GM18868 (cell line): ENCODE data around the gene CDC37.

Experiments used
- ATAC-seq: cut with Tn5 transposase; IDR thresholded peaks from one replicate; pipeline ENCODE4 v1.9.1; 2021; ENCODE audit warnings: mild to moderate bottlenecking, moderate library complexity; ENCODE audit not compliant: unreplicated experiment

Gene CDC37

GRCh38 chr19:10403137-10404021 lies at the start of gene CDC37:
Gene CDC37 (minus strand): TSS chr19:10403542. CDS start chr19:10403479, 63 bp downstream.
- peak; percentile 68 for ATAC-seq

DNA sequence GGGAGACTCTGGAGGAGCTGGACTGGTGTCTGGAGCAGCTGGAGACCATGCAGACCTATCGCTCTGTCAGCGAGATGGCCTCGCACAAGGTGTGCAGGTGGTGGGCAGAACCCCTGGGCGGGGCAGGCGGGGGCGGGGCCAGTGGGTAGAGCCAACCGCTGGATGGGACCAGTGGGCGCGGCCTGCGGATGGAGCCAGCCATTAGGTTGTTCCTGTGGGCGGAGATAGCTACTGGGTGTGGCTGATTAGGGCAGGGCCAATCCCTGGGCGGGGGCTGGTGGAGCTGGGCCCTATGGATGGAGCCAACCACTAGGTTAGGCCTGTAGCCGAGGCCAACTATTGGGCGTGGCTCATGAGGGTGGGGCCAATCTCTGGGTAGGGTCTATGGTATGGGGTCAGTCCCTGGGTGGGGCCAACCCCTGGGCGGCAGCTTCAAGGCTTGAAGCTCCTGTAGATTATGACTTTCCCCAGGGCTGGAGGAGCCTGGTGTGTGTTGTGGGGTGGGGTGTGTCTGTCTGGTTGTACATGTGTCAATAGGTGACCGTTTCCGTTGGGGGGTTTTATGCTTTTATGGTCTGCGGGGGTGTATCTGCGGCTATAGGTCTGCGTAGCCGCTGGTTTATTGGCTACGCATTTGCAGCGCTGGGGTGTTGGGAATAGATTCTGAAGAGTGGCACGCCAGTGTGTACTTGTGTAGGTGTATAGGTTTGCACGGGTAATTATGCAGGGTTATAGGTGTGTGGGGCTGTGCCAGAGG lies 47.7 kb upstream of the CDC37 start:
- no peak for ATAC-seq

DNA sequence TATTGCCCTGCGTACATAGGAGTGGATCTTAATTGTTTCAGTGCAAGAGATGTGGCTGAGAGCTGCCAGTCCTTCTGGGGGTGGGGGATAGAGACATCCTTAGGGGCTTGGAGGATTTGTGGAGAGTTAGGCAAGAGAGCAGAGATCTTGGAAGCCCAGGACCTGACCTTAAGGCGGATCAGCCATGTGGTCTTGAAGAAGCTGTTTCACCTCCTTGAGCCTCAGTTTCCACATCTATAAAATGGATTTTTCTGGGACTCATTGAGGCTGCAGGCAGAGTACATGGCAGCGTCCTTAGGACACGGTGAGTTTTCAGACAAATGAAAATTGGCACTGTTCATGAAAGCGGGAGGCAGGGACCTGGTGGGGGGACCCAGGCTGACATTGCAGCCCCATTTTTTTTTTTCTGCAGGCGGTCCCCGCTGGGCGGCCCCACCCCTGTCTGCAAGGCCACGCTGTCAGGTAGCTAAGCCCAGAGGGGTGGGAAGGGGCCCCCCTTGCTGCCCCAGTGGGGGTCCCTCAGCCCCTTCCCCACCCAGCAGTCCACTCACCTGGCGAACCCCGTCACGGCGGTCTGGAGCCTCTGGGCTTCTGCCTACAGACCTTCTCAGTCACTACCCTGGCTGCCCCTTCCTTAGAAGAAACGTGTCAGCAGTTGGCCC lies 47.0 kb upstream of the CDC37 start:
- no peak for ATAC-seq

GRCh38 chr19:10449037-10449436 lies 45.7 kb upstream of the CDC37 start:
- ATAC-seq = no peak

GRCh38 chr19:10442698-10443097 lies 39.4 kb upstream of the CDC37 start:
- no peak for ATAC-seq

GRCh38 chr19:10439588-10439987 lies 36.2 kb upstream of the CDC37 start:
- no peak for ATAC-seq

GRCh38 chr19:10433131-10433536 lies 29.8 kb upstream of the CDC37 start:
- no peak for ATAC-seq

GRCh38 chr19:10432736-10433130 lies 29.4 kb upstream of the CDC37 start:
- ATAC-seq = no peak

- ATAC-seq = no peak
Measured at GRCh38 chr19:10431943-10432735, 28.8 kb upstream of the CDC37 start.

DNA sequence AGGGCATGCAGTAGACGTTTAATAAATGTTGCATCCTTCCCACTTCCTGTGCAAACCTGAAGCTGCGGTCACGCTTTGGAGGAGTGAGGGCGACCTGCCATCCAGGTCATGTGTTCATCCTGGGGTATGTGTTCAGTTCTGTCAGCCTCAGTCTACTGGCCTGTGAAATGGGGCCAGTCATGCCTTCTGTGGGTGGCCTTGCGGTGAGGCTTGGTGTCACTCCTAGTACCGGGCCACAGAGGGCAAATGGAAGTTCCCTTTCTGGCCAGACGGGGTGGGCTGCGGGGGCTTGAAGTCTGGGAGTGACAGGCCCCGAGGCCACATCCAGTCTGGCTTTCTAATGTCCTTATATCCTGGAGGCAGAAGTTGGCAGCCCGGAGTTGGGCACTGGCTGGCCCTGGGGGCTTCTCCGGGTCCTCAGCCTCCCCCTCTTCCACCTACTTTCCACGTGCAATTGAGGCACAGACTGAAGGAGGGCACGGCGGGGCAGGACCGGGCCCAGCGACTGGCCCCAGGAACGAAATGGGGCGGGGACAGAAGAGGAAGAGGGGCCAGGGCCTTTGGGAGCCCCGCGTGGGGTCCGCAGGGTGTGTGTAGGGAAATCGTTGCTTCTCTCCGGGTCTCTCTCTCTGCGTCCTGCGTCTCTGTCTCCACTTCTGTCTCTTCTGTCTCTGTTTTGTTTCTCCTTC lies 28.1 kb upstream of the CDC37 start:
- ATAC-seq = no peak

DNA sequence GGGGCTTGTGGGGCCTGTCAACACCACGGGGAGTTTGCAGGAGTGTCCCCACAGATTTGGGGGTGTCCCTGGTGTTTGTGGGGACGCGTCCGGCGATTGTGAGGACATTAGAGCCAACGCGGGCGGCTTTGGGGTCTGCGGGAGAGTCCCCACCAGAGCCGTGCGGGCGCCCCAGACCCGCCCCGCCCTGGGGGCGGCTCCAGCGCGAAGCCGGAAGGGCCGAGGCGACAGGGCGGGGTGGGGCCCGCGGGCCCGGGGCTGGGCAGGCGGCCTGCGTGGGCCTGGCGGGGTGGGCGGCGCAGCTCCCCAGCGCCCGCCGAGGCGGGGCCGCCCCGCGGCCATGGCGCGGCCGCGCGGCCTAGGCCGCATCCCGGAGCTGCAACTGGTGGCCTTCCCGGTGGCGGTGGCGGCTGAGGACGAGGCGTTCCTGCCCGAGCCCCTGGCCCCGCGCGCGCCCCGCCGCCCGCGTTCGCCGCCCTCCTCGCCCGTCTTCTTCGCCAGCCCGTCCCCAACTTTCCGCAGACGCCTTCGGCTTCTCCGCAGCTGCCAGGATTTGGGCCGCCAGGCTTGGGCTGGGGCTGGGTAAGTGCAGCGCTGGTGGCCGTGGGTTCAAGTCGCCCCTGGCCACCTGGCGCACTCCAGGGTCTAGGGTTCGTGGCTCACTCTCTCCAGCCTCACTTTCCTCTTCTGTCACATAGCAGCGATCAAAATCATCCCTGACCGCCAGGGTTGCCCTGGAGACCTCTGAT lies 27.3 kb upstream of the CDC37 start:
- no peak for ATAC-seq

DNA sequence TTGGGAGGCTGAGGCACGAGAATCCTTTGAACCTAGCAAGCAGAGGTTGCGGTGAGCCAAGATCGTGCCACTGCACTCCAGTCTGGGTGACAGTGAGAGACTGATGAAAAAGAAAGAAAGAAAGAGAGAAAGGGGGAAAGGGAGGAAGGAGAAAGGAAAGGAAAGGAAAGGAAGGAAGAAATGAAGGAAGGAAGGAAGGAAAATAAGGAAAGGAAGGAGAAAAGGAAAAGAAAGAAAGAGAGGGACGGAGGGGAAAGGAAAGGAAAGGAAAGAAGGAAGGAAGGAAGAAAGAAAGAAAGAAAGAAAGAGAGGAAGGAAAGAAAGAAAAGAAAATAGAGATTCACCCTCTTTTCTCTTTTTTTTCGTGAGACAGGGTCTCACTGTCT lies 25.6 kb upstream of the CDC37 start:
- no peak for ATAC-seq

DNA sequence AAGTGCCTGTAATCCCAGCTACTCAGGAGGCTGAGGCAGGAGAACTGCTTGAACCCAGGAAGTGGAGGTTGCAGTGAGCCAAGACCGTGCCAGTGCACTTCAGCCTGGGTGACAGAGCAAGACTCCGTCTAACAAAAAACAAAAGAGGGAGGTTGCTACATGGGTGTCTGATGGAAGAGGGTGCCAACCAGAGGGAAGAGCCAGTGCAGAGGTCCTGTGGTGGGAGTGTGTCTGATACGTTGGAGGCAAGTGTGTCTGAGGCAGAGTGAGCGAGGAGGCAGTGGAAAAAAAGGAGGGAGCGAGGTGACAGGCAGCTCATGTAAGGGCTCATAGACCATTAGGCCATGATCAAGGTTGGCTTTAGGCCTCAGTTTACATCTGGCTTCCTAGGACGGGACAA lies 23.8 kb upstream of the CDC37 start:
- ATAC-seq = no peak

- ATAC-seq = no peak
Measured at GRCh38 chr19:10424011-10424637, 20.8 kb upstream of the CDC37 start.

GRCh38 chr19:10422846-10423245 lies 19.5 kb upstream of the CDC37 start:
- no peak for ATAC-seq

DNA sequence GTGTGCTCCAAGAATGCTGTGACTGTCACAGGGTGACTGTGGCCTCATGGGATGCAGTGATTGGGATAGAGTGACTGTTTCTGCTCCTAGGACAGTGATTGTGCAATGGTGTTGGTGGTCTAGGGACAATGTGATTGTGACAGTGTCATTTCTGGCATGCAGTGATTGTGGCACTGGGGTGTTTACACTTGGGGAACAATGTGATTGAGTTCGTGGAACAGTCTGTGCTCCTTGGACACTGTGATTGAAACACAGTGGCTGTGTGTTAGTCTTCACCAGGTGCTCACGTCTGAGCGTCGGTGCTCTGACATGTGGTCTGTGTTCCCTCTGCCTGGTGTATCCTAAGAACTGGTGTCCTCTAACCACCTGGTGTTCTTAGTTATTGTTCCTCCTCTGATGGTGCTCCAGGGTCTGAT lies 18.7 kb upstream of the CDC37 start:
- no peak for ATAC-seq

DNA sequence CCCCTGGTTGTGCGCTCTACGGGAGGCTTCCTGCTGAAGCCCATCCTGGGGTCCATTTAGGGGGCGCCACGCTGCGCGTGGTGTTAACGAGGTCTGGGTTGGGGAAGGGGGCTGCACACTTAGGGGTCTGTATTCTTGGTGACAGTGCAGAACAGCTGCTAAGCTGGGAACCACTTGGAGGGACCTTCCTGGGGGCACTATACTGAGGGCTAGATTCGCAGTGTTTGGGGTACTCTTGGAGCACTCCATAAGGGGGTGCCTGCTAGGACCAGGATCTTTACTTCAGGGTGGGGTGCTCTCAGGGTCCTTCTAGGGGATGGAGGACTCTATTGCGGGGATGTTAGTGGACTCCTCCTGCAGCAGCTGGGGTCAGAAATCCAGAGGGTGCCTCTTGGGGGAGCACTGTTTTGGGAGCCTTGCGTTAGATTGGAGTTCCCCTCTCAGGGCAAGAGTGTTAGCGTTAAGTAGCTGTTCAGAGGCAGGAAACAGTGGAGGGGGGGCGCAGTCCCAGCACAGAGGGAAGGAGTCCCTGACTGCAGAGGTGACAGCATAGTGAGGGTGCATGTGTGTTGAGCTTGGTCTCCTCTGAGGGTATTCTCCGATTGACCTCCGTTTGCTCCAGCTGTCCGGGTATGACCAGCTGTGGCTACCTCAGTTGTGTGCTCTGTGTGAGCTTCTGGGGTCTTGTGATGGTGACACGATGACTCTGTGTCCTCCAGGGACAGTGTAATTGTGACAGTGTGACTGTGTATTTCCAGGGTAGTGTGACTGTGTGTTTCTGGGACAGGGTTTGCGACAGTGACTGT lies 18.1 kb upstream of the CDC37 start:
- ATAC-seq = no peak
